ENCODE measurements around the gene ZBTB24. TPM values are rescaled to one million over a fixed set of nuclear protein-coding genes. Genes with fewer than 3 reads are reported as not detected.

The ZBTB24 gene
- total and polyA plus RNA-seq, 2 of the 13 experiments (the other 11 are each of a cell fraction or from before 2014, with no cell fraction given): 1.5 to 6.2 TPM

DNA sequence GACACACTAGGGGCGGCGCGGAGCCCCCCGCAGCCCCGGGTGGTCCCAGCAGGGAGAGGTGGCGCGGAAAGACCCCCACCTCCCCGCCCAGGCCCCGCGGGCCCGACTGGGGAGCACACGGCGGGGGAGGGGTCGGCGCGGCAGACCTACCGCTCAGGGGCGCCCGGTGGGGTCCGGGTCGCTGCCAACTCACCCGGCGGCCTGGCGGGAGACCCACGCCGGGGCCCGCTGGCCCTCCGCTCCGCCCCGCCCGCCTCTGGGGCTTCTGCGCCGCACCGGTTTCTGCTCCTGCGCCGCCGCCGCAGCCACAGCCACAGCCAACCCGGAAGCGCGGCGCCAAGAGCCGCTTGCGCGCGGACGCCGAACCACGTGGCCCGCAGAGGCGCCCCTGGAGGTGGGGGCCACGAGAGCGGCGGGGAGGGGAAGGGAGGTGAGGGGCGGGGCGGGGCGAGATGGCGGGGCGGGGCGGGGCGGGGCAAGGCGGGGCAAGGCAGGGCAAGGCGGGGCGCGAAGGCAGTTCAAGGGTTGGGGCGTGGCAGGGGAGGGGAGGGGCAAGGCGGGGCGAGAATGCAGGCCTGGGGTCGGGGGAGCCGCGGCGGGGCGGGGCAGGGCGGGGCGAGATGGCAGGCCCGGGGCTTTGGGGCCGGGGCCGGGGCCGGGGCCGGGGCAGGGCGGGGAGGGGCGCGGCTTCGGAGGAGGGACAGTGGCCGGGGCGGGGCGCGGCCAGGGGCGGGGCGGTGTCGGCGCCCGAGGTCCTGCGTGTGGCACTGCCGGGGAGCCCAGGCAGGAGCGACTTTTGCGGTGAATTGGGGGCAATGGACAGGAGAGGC, at the start of gene ZBTB24 (continued):
- TF ChIP-seq, protein P1, sequence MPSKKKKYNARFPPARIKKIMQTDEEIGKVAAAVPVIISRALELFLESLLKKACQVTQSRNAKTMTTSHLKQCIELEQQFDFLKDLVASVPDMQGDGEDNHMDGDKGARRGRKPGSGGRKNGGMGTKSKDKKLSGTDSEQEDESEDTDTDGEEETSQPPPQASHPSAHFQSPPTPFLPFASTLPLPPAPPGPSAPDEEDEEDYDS (CRISPR knock-in tag; IDR thresholded peaks at IDR 0.05): peak; percentile 27; the same call in 1 of the 2 replicates
- TF ChIP-seq GABPA (IDR thresholded peaks at IDR 0.05; ENCODE audit: low read depth, low read length): no peak
- no peak for TF ChIP-seq GABPA (CRISPR knock-in tag; IDR thresholded peaks at IDR 0.05; ENCODE audit: low read depth)
- TF ChIP-seq NFYB (CRISPR knock-in tag; IDR thresholded peaks at IDR 0.05): no peak
- TF ChIP-seq, protein P2, sequence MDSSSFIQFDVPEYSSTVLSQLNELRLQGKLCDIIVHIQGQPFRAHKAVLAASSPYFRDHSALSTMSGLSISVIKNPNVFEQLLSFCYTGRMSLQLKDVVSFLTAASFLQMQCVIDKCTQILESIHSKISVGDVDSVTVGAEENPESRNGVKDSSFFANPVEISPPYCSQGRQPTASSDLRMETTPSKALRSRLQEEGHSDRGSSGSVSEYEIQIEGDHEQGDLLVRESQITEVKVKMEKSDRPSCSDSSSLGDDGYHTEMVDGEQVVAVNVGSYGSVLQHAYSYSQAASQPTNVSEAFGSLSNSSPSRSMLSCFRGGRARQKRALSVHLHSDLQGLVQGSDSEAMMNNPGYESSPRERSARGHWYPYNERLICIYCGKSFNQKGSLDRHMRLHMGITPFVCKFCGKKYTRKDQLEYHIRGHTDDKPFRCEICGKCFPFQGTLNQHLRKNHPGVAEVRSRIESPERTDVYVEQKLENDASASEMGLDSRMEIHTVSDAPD (CRISPR knock-in tag; IDR thresholded peaks at IDR 0.05): no peak
- TF ChIP-seq ZSCAN12 (CRISPR knock-in tag; IDR thresholded peaks at IDR 0.05): no peak
- TF ChIP-seq GABPB1 (CRISPR knock-in tag; IDR thresholded peaks at IDR 0.05): peak; percentile 76
- TF ChIP-seq GATAD1 (CRISPR knock-in tag; IDR thresholded peaks at IDR 0.05): peak; percentile 21; the same call in 1 of the 2 replicates
- no peak for TF ChIP-seq PHF21A (CRISPR knock-in tag; IDR thresholded peaks at IDR 0.05)
- TF ChIP-seq, protein P3, sequence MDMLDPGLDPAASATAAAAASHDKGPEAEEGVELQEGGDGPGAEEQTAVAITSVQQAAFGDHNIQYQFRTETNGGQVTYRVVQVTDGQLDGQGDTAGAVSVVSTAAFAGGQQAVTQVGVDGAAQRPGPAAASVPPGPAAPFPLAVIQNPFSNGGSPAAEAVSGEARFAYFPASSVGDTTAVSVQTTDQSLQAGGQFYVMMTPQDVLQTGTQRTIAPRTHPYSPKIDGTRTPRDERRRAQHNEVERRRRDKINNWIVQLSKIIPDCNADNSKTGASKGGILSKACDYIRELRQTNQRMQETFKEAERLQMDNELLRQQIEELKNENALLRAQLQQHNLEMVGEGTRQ (IDR thresholded peaks at IDR 0.05; ENCODE audit: low read depth, low read length): 0 out of 2 replicates have a peak, but pooled peaks have one; percentile 16
- TF ChIP-seq, protein P3 (CRISPR knock-in tag; IDR thresholded peaks at IDR 0.05; ENCODE audit: borderline replicate concordance): peak; percentile 55; the same call in 1 of the 2 replicates
- TF ChIP-seq, protein P4, sequence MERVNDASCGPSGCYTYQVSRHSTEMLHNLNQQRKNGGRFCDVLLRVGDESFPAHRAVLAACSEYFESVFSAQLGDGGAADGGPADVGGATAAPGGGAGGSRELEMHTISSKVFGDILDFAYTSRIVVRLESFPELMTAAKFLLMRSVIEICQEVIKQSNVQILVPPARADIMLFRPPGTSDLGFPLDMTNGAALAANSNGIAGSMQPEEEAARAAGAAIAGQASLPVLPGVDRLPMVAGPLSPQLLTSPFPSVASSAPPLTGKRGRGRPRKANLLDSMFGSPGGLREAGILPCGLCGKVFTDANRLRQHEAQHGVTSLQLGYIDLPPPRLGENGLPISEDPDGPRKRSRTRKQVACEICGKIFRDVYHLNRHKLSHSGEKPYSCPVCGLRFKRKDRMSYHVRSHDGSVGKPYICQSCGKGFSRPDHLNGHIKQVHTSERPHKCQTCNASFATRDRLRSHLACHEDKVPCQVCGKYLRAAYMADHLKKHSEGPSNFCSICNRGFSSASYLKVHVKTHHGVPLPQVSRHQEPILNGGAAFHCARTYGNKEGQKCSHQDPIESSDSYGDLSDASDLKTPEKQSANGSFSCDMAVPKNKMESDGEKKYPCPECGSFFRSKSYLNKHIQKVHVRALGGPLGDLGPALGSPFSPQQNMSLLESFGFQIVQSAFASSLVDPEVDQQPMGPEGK (CRISPR knock-in tag; IDR thresholded peaks at IDR 0.05): peak; percentile 93
- peak; percentile 80 for TF ChIP-seq HNRNPK (IDR thresholded peaks at IDR 0.05; ENCODE audit: low read depth, low read length, poor library complexity, severe bottlenecking)
- 0 out of 2 replicates have a peak, but pooled peaks have one; percentile 27 for TF ChIP-seq TARDBP (CRISPR knock-in tag; IDR thresholded peaks at IDR 0.05)
- peak; percentile 52; the same call in 1 of the 2 replicates for TF ChIP-seq ETV5 (CRISPR knock-in tag; IDR thresholded peaks at IDR 0.05; ENCODE audit: borderline replicate concordance)
- peak in 1 of 2 experiments; percentile 54; a peak in 1 of 4 replicates for TF ChIP-seq HMGXB4 (CRISPR knock-in tag; IDR thresholded peaks at IDR 0.05; ENCODE audit: borderline replicate concordance in 1 of 2, low read depth in 1 of 2)
- TF ChIP-seq SMC3 (IDR thresholded peaks at IDR 0.05; ENCODE audit: low read length): no peak
- no peak for TF ChIP-seq JUND (CRISPR knock-in tag; IDR thresholded peaks at IDR 0.05)
- no peak for TF ChIP-seq NR2F2 (IDR thresholded peaks at IDR 0.05; ENCODE audit: borderline replicate concordance, low read depth)
- peak; percentile 36; the same call in 1 of the 2 replicates for TF ChIP-seq KAT8 (CRISPR knock-in tag; IDR thresholded peaks at IDR 0.05)
- 0 out of 2 replicates have a peak, but pooled peaks have one; percentile 27 for TF ChIP-seq ZNF556 (CRISPR knock-in tag; IDR thresholded peaks at IDR 0.05; ENCODE audit: borderline replicate concordance)
- TF ChIP-seq ZNF713 (CRISPR knock-in tag; IDR thresholded peaks at IDR 0.05): no peak
